PC-3 (cell line): ENCODE measurements around the gene MGAT4D.

Experiments
- CTCF ChIP-seq: fragments of 300-600 bp; sonication (generic); conservative IDR thresholded peaks from 2 replicates; pipeline ENCODE4 v1.5.1; 2017; ENCODE audit warnings: antibody characterized with exemption, low read depth, mild to moderate bottlenecking, low read length
- EZH2 ChIP-seq: fragments of 300-600 bp; sonication (generic); IDR thresholded peaks from one replicate; pipeline ENCODE4 v1.6.1; 2017; ENCODE audit warnings: antibody characterized with exemption, mild to moderate bottlenecking, low read length; ENCODE audit not compliant: unreplicated experiment

- TF ChIP-seq CTCF = no peak
- no peak for TF ChIP-seq EZH2
These were observed 31.9 kb downstream of the MGAT4D start for GRCh38 chr4:140466146-140466545.
